NCI-H1417 (cell line): ENCODE data around the gene KCND2.
"Not testable (repeated sequence)": the region's sequence is repeated elsewhere in the genome, so short reads cannot be mapped to it uniquely, and the experiment has no call there.

Experiments used
- DNase-seq, 3 experiments: peaks; one replicate each; lab custom pipeline; 2025; lab: John Stamatoyannopoulos, UW

KCND2 gene

GRCh38 chr7:120502132-120502531 is 229.2 kb downstream of the KCND2 start:
- no peak for DNase-seq

- DNase-seq = no peak
Observed at GRCh38 chr7:120502825-120503224, 229.8 kb downstream of the KCND2 start.

DNA sequence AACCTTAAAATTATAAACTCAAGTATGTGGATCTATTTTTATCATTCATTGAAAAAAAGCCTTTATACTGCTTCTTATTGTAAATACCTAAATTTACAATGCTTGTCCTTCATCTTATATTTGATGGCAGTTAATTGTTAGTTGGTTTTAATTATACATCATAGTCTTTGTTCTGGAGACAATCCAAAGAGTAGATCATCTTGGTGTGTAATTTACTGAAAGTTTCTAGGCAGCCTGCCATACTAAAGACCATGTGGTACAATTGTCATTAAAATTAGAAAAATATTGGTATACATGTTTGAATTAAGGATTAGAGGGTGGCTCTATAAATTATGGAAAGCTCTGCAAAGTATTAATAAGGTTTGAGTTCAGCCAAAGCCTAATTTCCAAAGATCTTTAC is 231.4 kb downstream of the KCND2 start:
- DNase-seq = peak in 1 of 3 experiments; percentile 79

DNA sequence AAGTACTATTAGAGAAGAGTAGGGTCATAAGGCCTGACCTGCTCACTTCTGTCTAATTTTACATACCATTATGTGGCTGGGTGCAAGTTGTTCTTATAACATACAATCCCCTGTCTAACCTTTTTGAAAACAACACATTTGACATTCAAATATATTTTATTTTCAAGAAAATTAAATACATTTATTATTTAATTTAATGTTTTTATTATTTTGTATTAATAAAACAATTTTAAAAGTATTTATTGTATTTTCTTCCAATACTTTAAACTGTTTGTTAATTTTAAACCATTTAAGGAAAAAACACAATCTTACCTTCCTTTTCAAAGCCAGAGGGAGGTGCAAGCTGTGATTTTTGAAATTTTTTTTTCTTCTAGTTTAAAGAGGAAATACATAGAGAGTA is 232.8 kb downstream of the KCND2 start:
- no peak for DNase-seq

DNA sequence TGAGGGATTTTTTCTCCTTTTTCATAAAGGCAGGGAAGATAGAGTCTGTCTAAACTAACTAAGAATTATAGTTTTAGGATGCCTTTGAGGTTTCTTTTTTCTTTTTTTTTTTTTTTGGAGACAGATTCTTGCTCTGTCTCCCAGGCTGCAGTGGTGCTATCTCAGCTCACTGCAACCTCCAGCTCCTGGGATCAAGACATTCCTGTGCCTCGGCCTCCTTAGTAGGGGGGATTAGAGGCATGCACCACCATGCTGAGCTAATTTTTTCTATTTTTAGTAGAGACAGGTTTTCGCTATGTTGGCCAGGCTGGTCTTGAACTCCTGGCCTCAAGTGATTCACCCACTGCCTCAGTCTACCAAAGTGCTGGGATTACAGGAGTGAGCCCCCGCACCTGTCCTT is 239.7 kb downstream of the KCND2 start:
- no peak for DNase-seq

- no peak for DNase-seq
Observed at GRCh38 chr7:120519224-120519623, 246.2 kb downstream of the KCND2 start.

DNA sequence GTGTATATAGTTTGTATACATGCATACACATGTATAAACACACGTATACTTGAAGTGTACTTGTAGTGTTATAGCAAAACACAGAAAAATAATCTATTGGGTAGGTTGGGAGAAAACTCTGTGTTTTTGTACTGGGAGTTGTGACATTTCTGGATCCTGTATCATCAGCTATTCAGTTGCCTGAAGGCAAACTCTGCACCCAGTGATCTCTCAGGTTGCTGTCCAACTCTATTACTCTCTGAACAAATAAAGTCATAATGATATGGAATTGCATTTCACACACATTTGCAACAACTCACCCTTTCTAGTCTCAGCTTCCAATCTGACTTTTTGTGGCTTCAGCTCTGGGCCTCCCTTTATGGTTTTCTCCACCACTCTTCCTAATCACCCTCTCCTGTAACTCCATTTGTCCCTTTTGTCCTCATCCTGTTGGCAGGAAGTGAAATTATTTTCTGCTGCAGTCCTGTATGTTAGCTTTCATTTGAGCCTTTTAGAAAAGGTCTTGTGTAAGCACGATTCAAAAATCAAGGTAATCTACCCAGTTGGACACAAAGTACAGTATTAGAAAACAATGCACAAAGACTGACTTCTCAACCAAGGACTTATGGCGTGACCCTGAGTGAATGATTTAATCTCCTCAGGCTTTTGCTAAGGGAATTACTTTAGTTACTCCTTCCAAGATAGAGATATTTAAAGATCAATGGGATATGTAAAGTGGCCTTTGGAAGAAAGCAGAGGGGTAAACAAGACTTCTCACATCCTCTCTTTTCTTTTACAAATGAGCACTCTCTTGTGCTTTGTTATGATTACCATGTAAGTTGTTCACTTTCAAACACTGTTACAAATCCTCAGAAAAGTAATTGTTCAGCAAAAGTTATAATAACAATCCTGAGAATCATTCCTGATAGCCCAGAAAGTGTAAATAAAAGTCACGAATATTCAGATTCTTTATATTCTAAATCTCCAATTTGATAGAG is 249.1 kb downstream of the KCND2 start:
- DNase-seq = peak in 2 of 3 experiments; percentile 19 to 43

GRCh38 chr7:120523985-120524384 is 251.0 kb downstream of the KCND2 start:
- no peak for DNase-seq

GRCh38 chr7:120526902-120527509 is 254.0 kb downstream of the KCND2 start:
- no peak for DNase-seq

DNA sequence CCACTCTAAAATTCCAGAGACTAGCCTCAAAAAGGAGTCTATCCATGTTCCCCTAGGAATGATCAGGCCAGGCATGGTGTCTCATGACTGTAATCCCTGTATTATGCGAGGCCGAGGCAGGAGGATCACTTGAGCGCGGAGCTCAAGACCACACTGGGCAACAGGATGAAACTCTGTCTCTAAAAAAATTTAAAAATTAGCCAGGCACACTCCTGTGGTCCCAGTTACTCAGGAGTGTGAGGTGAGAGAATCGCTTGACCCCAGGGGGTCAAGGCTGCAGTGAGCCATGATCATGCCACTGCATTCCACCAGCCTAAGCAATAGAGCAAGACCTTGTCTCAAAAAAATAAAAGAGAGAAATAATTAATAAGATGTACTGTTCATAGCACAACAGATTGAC is 256.8 kb downstream of the KCND2 start:
- no peak for DNase-seq

GRCh38 chr7:120538335-120538734 is 265.4 kb downstream of the KCND2 start:
- DNase-seq = no peak

DNA sequence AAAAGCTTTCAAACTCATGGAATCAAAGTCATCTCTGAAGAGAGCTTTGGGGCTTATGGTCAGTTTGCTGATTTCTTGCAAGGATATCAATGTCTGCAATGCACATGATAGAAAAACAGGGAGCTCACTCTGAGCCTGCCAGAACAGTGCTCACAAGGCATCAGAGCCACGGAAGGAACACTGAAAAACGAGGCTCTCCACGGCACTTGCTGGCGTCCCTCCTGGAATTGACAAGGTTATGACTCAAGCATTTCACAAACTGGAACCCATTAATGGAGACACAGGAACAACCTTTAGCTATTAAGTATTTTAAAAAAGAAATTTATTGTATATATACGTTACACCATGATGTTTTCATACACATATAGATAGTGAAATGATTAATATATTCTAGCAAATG is 266.3 kb downstream of the KCND2 start:
- DNase-seq = no peak

DNA sequence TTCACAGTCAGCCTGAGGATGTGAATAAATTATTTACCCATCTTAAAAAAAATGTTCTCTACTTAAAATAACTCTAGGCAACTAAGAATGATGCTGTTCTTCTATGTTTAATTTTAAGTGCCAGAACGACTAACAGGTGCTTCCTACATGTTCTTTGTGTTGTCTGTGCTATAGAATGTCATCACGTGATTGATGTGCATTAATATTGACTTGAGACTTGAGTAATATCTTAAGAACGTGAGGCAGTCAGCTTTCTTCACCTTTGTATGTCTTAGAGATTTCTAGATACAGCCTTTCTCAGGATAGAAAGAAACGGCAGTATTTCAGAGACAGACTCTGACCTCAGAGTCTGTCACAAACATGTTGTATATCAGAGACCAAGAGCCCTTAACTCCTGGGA is 274.6 kb downstream of the KCND2 start:
- DNase-seq = no peak

GRCh38 chr7:120550494-120551048 is 277.6 kb downstream of the KCND2 start:
- DNase-seq = peak in 2 of 3 experiments; percentile 56 to 66

GRCh38 chr7:120553491-120553890 is 280.5 kb downstream of the KCND2 start:
- no peak for DNase-seq

- peak; percentile 49 to 87 (median 53) for DNase-seq
Observed at GRCh38 chr7:120554960-120555571, 282.1 kb downstream of the KCND2 start.

DNA sequence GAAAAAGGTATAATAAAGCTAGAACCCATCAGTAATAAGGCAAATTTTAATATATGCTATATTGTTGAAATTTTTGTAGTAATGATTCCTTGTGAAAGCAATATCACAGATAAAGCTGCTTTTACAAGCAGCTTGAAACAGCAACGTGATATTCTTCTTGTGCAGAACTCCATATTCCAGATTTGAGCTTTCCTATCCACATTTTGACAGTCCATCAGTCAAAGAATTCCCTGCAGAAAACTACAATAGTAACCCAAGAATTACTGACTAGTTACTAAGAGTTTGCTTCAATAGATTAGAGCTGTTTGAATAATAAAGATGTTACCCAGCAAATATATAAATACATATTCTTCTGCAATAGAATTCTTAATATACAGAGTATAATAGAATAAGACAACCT is 291.2 kb downstream of the KCND2 start:
- DNase-seq = no peak

GRCh38 chr7:120567204-120567603 is 294.2 kb downstream of the KCND2 start:
- DNase-seq = peak in 1 of 3 experiments; percentile 49

- DNase-seq = not testable (repeated sequence)
Observed at GRCh38 chr7:120578657-120579056, 305.7 kb downstream of the KCND2 start.

DNA sequence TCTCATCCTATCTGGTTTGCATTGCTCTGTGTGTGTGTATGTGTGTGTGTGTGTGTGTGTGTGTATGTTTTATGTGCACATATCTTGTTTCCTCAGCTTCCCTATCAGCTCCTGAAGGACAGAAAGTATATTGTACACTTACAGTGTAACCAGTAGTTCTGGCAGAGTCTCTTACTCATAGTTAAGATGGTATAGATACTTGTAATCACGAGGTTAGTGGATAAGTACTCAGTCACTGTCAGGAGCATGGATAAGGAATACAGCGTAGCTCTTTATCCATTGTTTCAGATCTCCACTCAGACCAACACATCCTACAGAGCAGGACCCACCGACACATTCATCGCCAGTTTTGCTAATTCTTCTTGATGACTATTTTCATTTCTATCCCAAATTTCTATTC is 309.9 kb downstream of the KCND2 start:
- no peak for DNase-seq

DNA sequence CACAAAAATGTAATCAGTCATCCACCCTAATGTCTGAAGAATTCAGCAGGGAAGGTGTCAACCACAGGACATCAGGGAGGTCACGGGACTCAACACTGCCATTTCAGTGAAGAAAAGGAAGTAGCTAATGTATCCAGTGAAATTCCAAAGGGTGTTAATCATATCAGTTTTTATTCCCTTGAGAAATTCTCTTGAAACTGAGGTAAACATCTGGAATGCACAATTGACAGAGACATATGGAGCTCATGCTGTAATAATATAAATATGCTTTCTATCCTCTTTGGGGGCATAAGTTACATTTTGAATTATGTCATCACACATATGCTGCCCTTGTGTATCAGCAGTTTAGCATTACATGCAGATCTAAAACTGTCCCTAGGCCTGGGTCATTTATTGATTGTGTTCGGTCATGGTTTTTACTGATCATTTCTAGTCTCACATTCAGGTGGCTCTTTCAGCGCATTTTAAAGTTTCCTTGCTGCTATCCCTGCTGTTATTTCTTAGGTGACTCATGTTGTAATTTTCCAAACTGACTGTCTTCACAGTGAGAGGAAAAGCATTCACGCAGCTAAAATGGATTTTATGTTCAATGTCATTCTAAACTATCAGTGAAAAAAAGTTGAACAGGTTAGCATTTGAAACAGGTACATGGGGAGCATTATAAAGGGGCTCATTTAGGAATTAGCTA is 311.1 kb downstream of the KCND2 start:
- DNase-seq = no peak

DNA sequence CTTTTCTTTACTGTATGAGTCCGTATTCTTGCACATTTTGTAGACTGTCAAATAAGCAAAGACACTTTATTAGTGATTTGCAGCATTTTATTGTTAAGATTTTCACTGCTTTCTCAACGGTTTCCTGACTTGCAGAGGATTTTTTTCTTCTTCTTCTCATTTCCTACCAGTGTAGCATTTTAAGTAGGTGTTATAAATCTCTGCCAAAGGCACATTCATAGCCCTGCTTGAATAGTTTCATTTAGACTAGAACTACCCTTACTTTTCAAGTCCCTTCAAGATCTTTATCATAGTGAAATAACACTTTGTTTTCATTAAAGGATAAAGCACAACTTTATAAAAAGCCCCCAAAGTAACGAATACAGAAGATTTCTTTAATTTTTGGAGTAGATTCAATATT is 313.6 kb downstream of the KCND2 start:
- DNase-seq = no peak
